ENCODE results near the gene CHPF2.
A peak's percentile ranks its signal among the peaks of the same experiment; 100 is the strongest.

Gene CHPF2

GRCh38 chr7:151232091-151232916, at the start of gene CHPF2:
Gene CHPF2, plus strand, starts transcription at chr7:151232483. Its CDS starts 1,529 bp downstream, at chr7:151234012.
- peak; percentile 84 for DNase-seq (ENCODE audit: low spot score)

GRCh38 chr7:151185762-151186639, 46.3 kb upstream of the CHPF2 start:
- DNase-seq (ENCODE audit: low spot score): no peak

GRCh38 chr7:151186640-151187408, 45.5 kb upstream of the CHPF2 start, which contains the start of gene ASB10:
Gene ASB10, minus strand, starts transcription at chr7:151187250. Its CDS starts 120 bp downstream, at chr7:151187130.
- DNase-seq (ENCODE audit: low spot score): no peak

GRCh38 chr7:151187409-151188251, 44.7 kb upstream of the CHPF2 start:
- no peak for DNase-seq (ENCODE audit: low spot score)

GRCh38 chr7:151188252-151188542, 44.1 kb upstream of the CHPF2 start:
- no peak for DNase-seq (ENCODE audit: low spot score)

GRCh38 chr7:151189038-151189437, 43.2 kb upstream of the CHPF2 start:
- DNase-seq (ENCODE audit: low spot score): no peak

- DNase-seq (ENCODE audit: low spot score): no peak
Measured at GRCh38 chr7:151191544-151191943, 40.7 kb upstream of the CHPF2 start.

- DNase-seq (ENCODE audit: low spot score): no peak
Measured at GRCh38 chr7:151192002-151192539, 40.2 kb upstream of the CHPF2 start.

- no peak for DNase-seq (ENCODE audit: low spot score)
Measured at GRCh38 chr7:151193203-151193978, 38.9 kb upstream of the CHPF2 start.

GRCh38 chr7:151194188-151194587, 38.1 kb upstream of the CHPF2 start:
- DNase-seq (ENCODE audit: low spot score): no peak

- no peak for DNase-seq (ENCODE audit: low spot score)
Measured at GRCh38 chr7:151195616-151196450, 36.5 kb upstream of the CHPF2 start.

GRCh38 chr7:151197932-151198331, 34.4 kb upstream of the CHPF2 start:
- no peak for DNase-seq (ENCODE audit: low spot score)

- DNase-seq (ENCODE audit: low spot score): no peak
Measured at GRCh38 chr7:151198945-151199848, 33.1 kb upstream of the CHPF2 start.

- DNase-seq (ENCODE audit: low spot score): no peak
Measured at GRCh38 chr7:151201344-151201743, 30.9 kb upstream of the CHPF2 start.

- no peak for DNase-seq (ENCODE audit: low spot score)
Measured at GRCh38 chr7:151201751-151202150, 30.5 kb upstream of the CHPF2 start.

GRCh38 chr7:151202836-151203235, 29.4 kb upstream of the CHPF2 start:
- DNase-seq (ENCODE audit: low spot score): no peak

- DNase-seq (ENCODE audit: low spot score): no peak
Measured at GRCh38 chr7:151204383-151205032, 27.8 kb upstream of the CHPF2 start.

GRCh38 chr7:151205730-151206129, 26.6 kb upstream of the CHPF2 start:
- DNase-seq (ENCODE audit: low spot score): no peak
